HepG2 (cell line): ENCODE data around the gene KRI1. TPM values are rescaled to one million over a fixed set of nuclear protein-coding genes. Genes with fewer than 3 reads are reported as not detected.

Experiments used
- ATAC-seq: fragments of 200-7000 bp; cut with Tn5 transposase; 3 replicates; pipeline ENCODE4 v1.9.1; 2020; ENCODE audit warnings: mild to moderate bottlenecking, moderate library complexity
- BruUV-seq: library from RNA; stranded (reverse); fragments of 400-500 nt; replicated peaks from 2 replicates; lab custom pipeline; 2021; lab: Mats Ljungman, UMichigan
- CTCF ChIA-PET: fragments of 300-600 bp; formaldehyde crosslinking; extraction: SDS; loops from one replicate; lab custom pipeline; 2021; ENCODE audit warnings: low total read pairs, inconsistent platforms, low intra/inter-chr PET ratio; lab: Yijun Ruan, JAX
- POLR2A ChIA-PET: fragments of 350-600 bp; sonication (Branson Sonifier 250); formaldehyde crosslinking; loops from one replicate; lab custom pipeline; 2020; ENCODE audit warnings: antibody characterized with exemption, inconsistent platforms; lab: Yijun Ruan, JAX
- DNase-seq: peaks from one replicate; pipeline ENCODE4 v3.0.0-alpha.2; 2015; ENCODE audit warnings: low spot score
- FAIRE-seq: peaks from 3 replicates; lab custom pipeline; 2011; peaks lifted over from hg19 to GRCh38; lab: Jason Lieb, UNC
- H2AFZ ChIP-seq: one replicate; pipeline ENCODE4 v1.6.1; 2011; ENCODE audit warnings: low read length, inconsistent platforms
- H3K27ac ChIP-seq: fragments of 300-600 bp; 3 replicates; pipeline ENCODE4 v1.8.0; 2011; ENCODE audit warnings: mixed run types, mild to moderate bottlenecking, mixed read lengths, low read length, inconsistent platforms; ENCODE audit not compliant: insufficient read depth; ENCODE audit errors: extremely low read length
- H3K27me3 ChIP-seq, 2 experiments: fragments of 200-600 bp in 1 of 2; 2 replicates in 1 of 2; 3 replicates in 1 of 2; pipeline versions ENCODE4 v1.6.0 to v1.8.0; 2011; ENCODE audit warnings: low read length in 2 of 2, mild to moderate bottlenecking in 2 of 2, moderate library complexity in 2 of 2, inconsistent platforms in 1 of 2; ENCODE audit not compliant: insufficient read depth in 2 of 2, control insufficient read depth in 1 of 2
- H3K36me3 ChIP-seq, 2 experiments: fragments of 200-600 bp in 1 of 2; replicated peaks in 1 of 2; 2 replicates in 1 of 2; 3 replicates in 1 of 2; pipeline versions ENCODE4 v1.5.1 to v1.8.0; 2011; ENCODE audit warnings: low read length in 2 of 2, inconsistent platforms in 1 of 2; ENCODE audit not compliant: insufficient read depth in 2 of 2, control insufficient read depth in 1 of 2
- H3K4me1 ChIP-seq: 2 replicates; pipeline ENCODE4 v1.5.1; 2012; ENCODE audit warnings: low read length, inconsistent platforms; ENCODE audit not compliant: insufficient read depth
- H3K4me2 ChIP-seq: 2 replicates; pipeline ENCODE4 v1.6.0; 2011; ENCODE audit warnings: low read depth, low read length, inconsistent platforms
- H3K4me3 ChIP-seq, 3 experiments: fragments of 200-600 bp in 1 of 3; sonication (generic), shearing (Covaris generic) in 1 of 3; replicated peaks in 1 of 3; 2 replicates each; pipeline ENCODE4 v1.5.1; 2011 to 2016; ENCODE audit warnings: low read length in 3 of 3, inconsistent platforms in 2 of 3, low read depth in 2 of 3, mild to moderate bottlenecking in 2 of 3, control low read depth in 1 of 3, mixed read lengths in 1 of 3; ENCODE audit not compliant: insufficient read depth in 1 of 3
- H3K79me2 ChIP-seq: one replicate; pipeline ENCODE4 v1.6.1; 2011; ENCODE audit warnings: low read length, inconsistent platforms; ENCODE audit not compliant: insufficient read depth
- H3K9ac ChIP-seq: 2 replicates; pipeline ENCODE4 v1.6.0; 2011; ENCODE audit warnings: mild to moderate bottlenecking, low read depth, low read length, inconsistent platforms; ENCODE audit not compliant: insufficient read depth
- H3K9me3 ChIP-seq: 2 replicates; pipeline ENCODE4 v1.5.1; 2012; ENCODE audit warnings: mild to moderate bottlenecking, low read length
- H4K20me1 ChIP-seq: 2 replicates; pipeline ENCODE4 v1.6.0; 2011; ENCODE audit warnings: inconsistent platforms, mild to moderate bottlenecking, low read length, moderate library complexity; ENCODE audit not compliant: insufficient read depth
- CHCHD3 ChIP-seq: sonication (generic); formaldehyde crosslinking; IDR thresholded peaks from 2 replicates; pipeline ENCODE4 v1.8.0; 2022; ENCODE audit warnings: mild to moderate bottlenecking, missing genetic modification reagents, moderate library complexity
- DNMT3B ChIP-seq: conservative IDR thresholded peaks from 2 replicates; pipeline ENCODE4 v1.6.1; 2016; ENCODE audit warnings: missing biosample characterization, control low read depth
- HNRNPL ChIP-seq: fragments of 200-400 bp; formaldehyde crosslinking; IDR thresholded peaks from 2 replicates; pipeline ENCODE4 v1.6.1; 2017; ENCODE audit warnings: mild to moderate bottlenecking, low read depth, low read length
- PTBP1 ChIP-seq: fragments of 200-400 bp; formaldehyde crosslinking; IDR thresholded peaks from 2 replicates; pipeline ENCODE4 v1.6.1; 2018; ENCODE audit warnings: low read length, low read depth; ENCODE audit not compliant: poor library complexity, severe bottlenecking
- ZBTB49 ChIP-seq: sonication (generic); formaldehyde crosslinking; IDR thresholded peaks from 2 replicates; pipeline ENCODE4 v1.4.0; 2020; ENCODE audit warnings: missing genetic modification reagents, borderline replicate concordance
- ZFP36 ChIP-seq: fragments of 150-350 bp; IDR thresholded peaks from 2 replicates; pipeline ENCODE4 v1.6.1; 2018; ENCODE audit warnings: borderline replicate concordance, low read length, low read depth; ENCODE audit not compliant: partially characterized antibody
- ZNF280B ChIP-seq: sonication (generic); formaldehyde crosslinking; IDR thresholded peaks from 2 replicates; pipeline ENCODE4 v1.5.0; 2020; ENCODE audit warnings: missing genetic modification reagents, mild to moderate bottlenecking, borderline replicate concordance
- ZNF496 ChIP-seq: sonication (generic); formaldehyde crosslinking; IDR thresholded peaks from 2 replicates; pipeline ENCODE4 v1.8.1; 2023; ENCODE audit warnings: mild to moderate bottlenecking, moderate library complexity, missing genetic modification reagents; ENCODE audit not compliant: insufficient replicate concordance
- ZNF530 ChIP-seq: sonication (generic); formaldehyde crosslinking; IDR thresholded peaks from 2 replicates; pipeline ENCODE4 v1.5.0; 2020; ENCODE audit warnings: low read depth, mild to moderate bottlenecking, missing genetic modification reagents
- ZNF557 ChIP-seq: sonication (generic); formaldehyde crosslinking; IDR thresholded peaks from 2 replicates; pipeline ENCODE4 v1.4.0; 2020; ENCODE audit warnings: missing genetic modification reagents
- ZNF629 ChIP-seq: sonication (generic); formaldehyde crosslinking; conservative IDR thresholded peaks from 2 replicates; pipeline ENCODE4 v1.5.0; 2020; ENCODE audit warnings: missing genetic modification reagents
- ZNF678 ChIP-seq: sonication (generic); formaldehyde crosslinking; IDR thresholded peaks from 2 replicates; pipeline ENCODE4 v1.4.0; 2020; ENCODE audit warnings: mild to moderate bottlenecking, missing genetic modification reagents
- ZNF704 ChIP-seq: sonication (generic); formaldehyde crosslinking; IDR thresholded peaks from 2 replicates; pipeline ENCODE4 v1.8.1; 2023; ENCODE audit warnings: mild to moderate bottlenecking, inconsistent platforms, moderate library complexity, missing genetic modification reagents, borderline replicate concordance
- WGBS: methylation state at CpG from one replicate; pipeline ENCODE4 v1.1.6; 2017; ENCODE audit warnings: low lambda C conversion rate; 5-methylcytosine and 5-hydroxymethylcytosine counted together
- in situ Hi-C: cut with HindIII; loops from 2 replicates; pipeline ENCODE4 v1.10.0; 2017; ENCODE audit warnings: low pct_unique_long_range_greater_than_20kb; ENCODE audit not compliant: extremely low pct_ligation_motif_present
- intact Hi-C: fragments of 100-400 bp; cut with micrococcal nuclease; formaldehyde crosslinking; loops from one replicate; pipeline ENCODE4 v1.10.0; 2022; ENCODE audit not compliant: unreplicated experiment
- polyA plus RNA-seq, 8 experiments: library from polyadenylated mRNA; depleted of rRNA in 3 of 8; stranded (reverse) in 7 of 8; unstranded in 1 of 8; fragments of >200 nt; fragmentation: Illumina TruSeq in 4 of 8; extraction: Trizol in 4 of 8; gene quantifications; 2 replicates each; pipeline versions ENCODE4 v1.2.1 to v1.2.3, GENCODE V29; 2011 to 2016; ENCODE audit warnings: low read depth in 4 of 8, missing spikeins in 1 of 8, mixed read lengths in 1 of 8; ENCODE audit not compliant: insufficient read depth in 1 of 8
- total RNA-seq, 5 experiments: library from RNA; depleted of rRNA; stranded (reverse); fragments of >200 nt; fragmentation: Illumina TruSeq; extraction: Trizol; gene quantifications; 2 replicates each; pipeline ENCODE4 v1.2.3, GENCODE V29; 2016; ENCODE audit warnings: low read depth in 1 of 5

The KRI1 gene
- total and polyA plus RNA-seq, 2 of the 13 experiments (the other 11 are each of a cell fraction or from before 2014, with no cell fraction given), result 9.1 to 11.7 TPM

GRCh38 chr19:10565567-10566407 is at the start of gene KRI1 (continued):
- TF ChIP-seq ZBTB49 (CRISPR knock-in tag), result peak; percentile 50; the same call in 1 of the 2 replicates
- no peak for TF ChIP-seq ZFP36
- TF ChIP-seq DNMT3B (CRISPR knock-in tag), result no peak
- TF ChIP-seq ZNF557 (CRISPR knock-in tag), result no peak
- peak; percentile 84; the same call in 1 of the 2 replicates for TF ChIP-seq CHCHD3 (CRISPR knock-in tag)
- TF ChIP-seq ZNF530, result no peak
- TF ChIP-seq ZNF496 (CRISPR knock-in tag), result no peak

GRCh38 chr19:10612499-10613119 is 46.8 kb upstream of the KRI1 start:
- CTCF ChIA-PET, result no interaction called here
- Histone ChIP-seq H3K36me3 (no peaks in the 10 kb centered on the region), H3K4me1 (no peaks in the 10 kb centered on the region), H3K9me3 (no peaks in the 10 kb centered on the region), H3K27ac (no peak overlapping the region), H3K4me2 (no peak overlapping the region), H3K4me3 (no peak overlapping the region), H3K27me3 (no peaks in the 10 kb centered on the region; a peak in 1 of 5 replicates), H4K20me1 (no peaks in the 10 kb centered on the region), H3K79me2 (no peaks in the 10 kb centered on the region), H2AFZ (no peak overlapping the region), H3K9ac (no peak overlapping the region)
- in situ Hi-C loops (no loop called here), intact Hi-C loops (no loop called here)
- FAIRE-seq, result no peak
- no peak for DNase-seq
- POLR2A ChIA-PET, result no interaction called here
- BruUV-seq, result no TSS peak
- WGBS, result 71% methylated on average over 9 of the region's 15 CpGs
- no peak for ATAC-seq
- TF ChIP-seq PTBP1 (no peak), ZNF629 (CRISPR knock-in tag) (peak; percentile 29; the same call in 1 of the 2 replicates), ZNF280B (no peak), ZNF704 (no peak), ZNF678 (CRISPR knock-in tag) (no peak), HNRNPL (0 out of 2 replicates have a peak, but pooled peaks have one; percentile 27)
